Activated B cell treated with CpG ODN at 0.5 μM for 24 hours (primary cell): ENCODE data around the gene GSN. TPM values are rescaled to one million over a fixed set of nuclear protein-coding genes. Genes with fewer than 3 reads are reported as not detected.

Experiments used
- ATAC-seq: fragments of 200-7000 bp; cut with Tn5 transposase; one replicate; pipeline ENCODE4 v1.10.0; 2021; ENCODE audit warnings: low read depth, mild to moderate bottlenecking, moderate library complexity
- CTCF ChIA-PET: fragments of 350-600 bp; sonication (Branson Sonifier 250); formaldehyde crosslinking; loops from one replicate; lab custom pipeline; 2021; ENCODE audit warnings: antibody characterized with exemption; lab: Charles Lee
- POLR2A ChIA-PET: fragments of 350-600 bp; sonication (Branson Sonifier 250); formaldehyde crosslinking; loops from one replicate; lab custom pipeline; 2021; ENCODE audit warnings: antibody characterized with exemption; lab: Charles Lee
- DNase-seq: peaks from one replicate; pipeline ENCODE4 v3.0.0; 2022
- H3K27ac Mint-ChIP-seq: one replicate; pipeline ENCODE4 v1.8.0; 2020; ENCODE audit warnings: mixed read lengths
- H3K27me3 Mint-ChIP-seq: one replicate; pipeline ENCODE4 v1.8.0; 2021; ENCODE audit warnings: mixed read lengths
- H3K36me3 Mint-ChIP-seq: one replicate; pipeline ENCODE4 v1.8.0; 2021; ENCODE audit warnings: low read depth, mixed read lengths
- H3K4me1 Mint-ChIP-seq: one replicate; pipeline ENCODE4 v1.8.0; 2021; ENCODE audit warnings: mixed read lengths
- H3K4me3 Mint-ChIP-seq: one replicate; pipeline ENCODE4 v1.8.0; 2020; ENCODE audit warnings: mild to moderate bottlenecking, mixed read lengths
- H3K9me3 Mint-ChIP-seq: one replicate; pipeline ENCODE4 v1.8.0; 2020; ENCODE audit warnings: mixed read lengths
- CTCF ChIP-seq: fragments of 200-600 bp; IDR thresholded peaks from one replicate; pipeline ENCODE4 v1.8.0; 2022; ENCODE audit warnings: antibody characterized with exemption, mild to moderate bottlenecking
- intact Hi-C: fragments of 100-400 bp; cut with micrococcal nuclease; formaldehyde crosslinking; loops from one replicate; pipeline ENCODE4 v1.15.1; 2024
- total RNA-seq: library from RNA; stranded (reverse); gene quantifications from 2 replicates; pipeline ENCODE4 v1.2.3, GENCODE V29; 2022

The GSN gene
- total RNA-seq, 1 donor from 2014 or later, result 26.5 TPM

GRCh38 chr9:121328876-121329681 is 61.1 kb downstream of the GSN start:
- H3K36me3 Mint-ChIP-seq, result peaks cover 75% of the 10 kb centered on the region
- TF ChIP-seq CTCF, result no peak
- intact Hi-C loops, result no loop called here
- H3K4me3 Mint-ChIP-seq, result no peak overlapping the region
- DNase-seq (no peak), ATAC-seq (no peak)
- no peak overlapping the region for H3K27ac Mint-ChIP-seq
- ChIA-PET POLR2A (no interaction called here), CTCF (interaction anchor here (0.9 kb wide), 1 partner anchor 9 kb away, joined by 4 read pairs; no protein-coding TSS in a partner anchor)
- no peaks in the 10 kb centered on the region for H3K27me3 Mint-ChIP-seq
- H3K4me1 Mint-ChIP-seq, result no peaks in the 10 kb centered on the region
- no peaks in the 10 kb centered on the region for H3K9me3 Mint-ChIP-seq

- ATAC-seq (no peak), DNase-seq (no peak)
- Mint-ChIP-seq H3K27me3 (no peaks in the 10 kb centered on the region), H3K4me1 (peaks cover 6% of the 10 kb centered on the region), H3K36me3 (peaks cover 56% of the 10 kb centered on the region), H3K27ac (no peak overlapping the region), H3K9me3 (no peaks in the 10 kb centered on the region), H3K4me3 (no peak overlapping the region)
- intact Hi-C loops, result no loop called here
- CTCF ChIA-PET, result no interaction called here
- no peak for TF ChIP-seq CTCF
- POLR2A ChIA-PET, result no interaction called here
Measured at GRCh38 chr9:121331549-121331948, 63.6 kb downstream of the GSN start.

- no peak overlapping the region for H3K27ac Mint-ChIP-seq
- peaks cover 12% of the 10 kb centered on the region for H3K4me1 Mint-ChIP-seq
- ATAC-seq (no peak), DNase-seq (no peak)
- intact Hi-C loops, result no loop called here
- peaks cover 52% of the 10 kb centered on the region for H3K36me3 Mint-ChIP-seq
- no peaks in the 10 kb centered on the region for H3K27me3 Mint-ChIP-seq
- no peaks in the 10 kb centered on the region for H3K9me3 Mint-ChIP-seq
- no peak overlapping the region for H3K4me3 Mint-ChIP-seq
- TF ChIP-seq CTCF, result no peak
- POLR2A ChIA-PET, result no interaction called here
- CTCF ChIA-PET, result no interaction called here
Measured at GRCh38 chr9:121331992-121332685, 64.2 kb downstream of the GSN start.

GRCh38 chr9:121333950-121334773 is 66.2 kb downstream of the GSN start:
- Mint-ChIP-seq H3K36me3 (peaks cover 43% of the 10 kb centered on the region), H3K4me1 (peaks cover 12% of the 10 kb centered on the region), H3K9me3 (no peaks in the 10 kb centered on the region), H3K27ac (no peak overlapping the region), H3K27me3 (no peaks in the 10 kb centered on the region), H3K4me3 (no peak overlapping the region)
- ChIA-PET CTCF (no interaction called here), POLR2A (no interaction called here)
- DNase-seq (no peak), ATAC-seq (no peak)
- TF ChIP-seq CTCF, result no peak
- intact Hi-C loops, result no loop called here
